Neural cell (in vitro differentiated cells): Measurements from ENCODE around the gene SECISBP2. TPM values are rescaled to one million over a fixed set of nuclear protein-coding genes. Genes with fewer than 3 reads are reported as not detected.

Experiments
- H2AFZ ChIP-seq: fragments of 200-600, 300-800 bp; sonication (generic), shearing (Covaris generic); 2 replicates; pipeline ENCODE4 v1.6.0; 2014; ENCODE audit warnings: low read depth, mild to moderate bottlenecking, antibody characterized with exemption, low read length, moderate library complexity
- H3F3A ChIP-seq: fragments of 200-600 bp; shearing (Covaris generic); 2 replicates; pipeline ENCODE4 v1.6.1; 2016; ENCODE audit warnings: mild to moderate bottlenecking, moderate library complexity, mixed read lengths, antibody characterized with exemption, low read length; ENCODE audit not compliant: insufficient read depth, poor library complexity, severe bottlenecking
- H3K27ac ChIP-seq: fragments of 200-600, 300-800 bp; sonication (generic), shearing (Covaris generic); 2 replicates; pipeline ENCODE4 v1.5.1; 2014; ENCODE audit warnings: mild to moderate bottlenecking, low read length, moderate library complexity
- H3K27me3 ChIP-seq: fragments of 300-800, 200-600 bp; sonication (generic), shearing (Covaris generic); 2 replicates; pipeline ENCODE4 v1.6.0; 2014; ENCODE audit warnings: mild to moderate bottlenecking, low read depth, low read length, moderate library complexity; ENCODE audit not compliant: insufficient read depth
- H3K36me3 ChIP-seq: fragments of 300-800, 200-600 bp; sonication (generic), shearing (Covaris generic); 2 replicates; pipeline ENCODE4 v1.5.1; 2014; ENCODE audit warnings: mild to moderate bottlenecking, antibody characterized with exemption, low read length, moderate library complexity; ENCODE audit not compliant: insufficient read depth
- H3K4me2 ChIP-seq: fragments of 300-800, 200-600 bp; sonication (generic), shearing (Covaris generic); 2 replicates; pipeline ENCODE4 v1.6.0; 2014; ENCODE audit warnings: mild to moderate bottlenecking, low read length
- H3K4me3 ChIP-seq: fragments of 300-800, 200-600 bp; sonication (generic), shearing (Covaris generic); 2 replicates; pipeline ENCODE4 v1.5.1; 2014; ENCODE audit warnings: mild to moderate bottlenecking, low read length, moderate library complexity
- H3K79me2 ChIP-seq: fragments of 200-600 bp; shearing (Covaris generic); replicated peaks from 2 replicates; pipeline ENCODE4 v1.6.0; 2014; ENCODE audit warnings: mild to moderate bottlenecking, low read length, moderate library complexity; ENCODE audit not compliant: insufficient read depth
- H3K9ac ChIP-seq: fragments of 300-800, 200-600 bp; sonication (generic), shearing (Covaris generic); 2 replicates; pipeline ENCODE4 v1.6.1; 2016; ENCODE audit warnings: mild to moderate bottlenecking, low read length, mixed read lengths
- H3K9me2 ChIP-seq: fragments of 200-600 bp; shearing (Covaris generic); 2 replicates; pipeline ENCODE4 v1.6.1; 2016; ENCODE audit warnings: mild to moderate bottlenecking, low read length, mixed read lengths; ENCODE audit not compliant: insufficient read depth
- H3K9me3 ChIP-seq: fragments of 200-600, 300-800 bp; sonication (generic), shearing (Covaris generic); 2 replicates; pipeline ENCODE4 v1.6.1; 2016; ENCODE audit warnings: mild to moderate bottlenecking, mixed run types, low read length, moderate library complexity, mixed read lengths
- H4K20me1 ChIP-seq: fragments of 200-600 bp; shearing (Covaris generic); 2 replicates; pipeline ENCODE4 v1.6.1; 2016; ENCODE audit warnings: mild to moderate bottlenecking, mixed run types; ENCODE audit not compliant: insufficient read depth
- EP300 ChIP-seq: fragments of 450-650 bp; conservative IDR thresholded peaks from 2 replicates; pipeline ENCODE4 v1.6.1; 2014; ENCODE audit warnings: antibody characterized with exemption, mild to moderate bottlenecking, moderate library complexity; ENCODE audit not compliant: poor library complexity, severe bottlenecking
- EZH2 ChIP-seq: fragments of 200-600, 300-800 bp; shearing (Covaris generic), sonication (generic); IDR thresholded peaks from 2 replicates; pipeline ENCODE4 v1.6.1; 2014; ENCODE audit warnings: antibody characterized with exemption, low read length, borderline replicate concordance, mild to moderate bottlenecking; ENCODE audit not compliant: insufficient read depth, poor library complexity, severe bottlenecking
- MXI1 ChIP-seq: fragments of 450-650 bp; conservative IDR thresholded peaks from 2 replicates; pipeline ENCODE4 v1.6.1; 2014; ENCODE audit warnings: antibody characterized with exemption, mild to moderate bottlenecking; ENCODE audit not compliant: poor library complexity, severe bottlenecking
- POLR2AphosphoS5 ChIP-seq: IDR thresholded peaks from 2 replicates; pipeline ENCODE4 v1.6.1; 2012
- RAD21 ChIP-seq: fragments of 450-650 bp; conservative IDR thresholded peaks from 2 replicates; pipeline ENCODE4 v1.6.1; 2014; ENCODE audit warnings: antibody characterized with exemption, mild to moderate bottlenecking, moderate library complexity
- SMC3 ChIP-seq: fragments of 450-650 bp; conservative IDR thresholded peaks from 2 replicates; pipeline ENCODE4 v1.6.1; 2014; ENCODE audit warnings: antibody characterized with exemption, mild to moderate bottlenecking, moderate library complexity; ENCODE audit not compliant: poor library complexity
- TAF1 ChIP-seq: IDR thresholded peaks from 2 replicates; pipeline ENCODE4 v1.6.1; 2012; ENCODE audit warnings: low read depth
- polyA plus RNA-seq: library from polyadenylated mRNA; depleted of rRNA; stranded (reverse); fragments of >200 nt; gene quantifications from 2 replicates; pipeline ENCODE4 v1.2.3, GENCODE V29; 2014
- TF ChIP-seq, protein P1 (sequence below): IDR thresholded peaks from 2 replicates; pipeline ENCODE4 v1.6.1; 2012; ENCODE audit warnings: borderline replicate concordance
- TF ChIP-seq, protein P2 (sequence below): fragments of 450-650 bp; IDR thresholded peaks from 2 replicates; pipeline ENCODE4 v1.5.1; 2014; ENCODE audit warnings: antibody characterized with exemption, mild to moderate bottlenecking, moderate library complexity; ENCODE audit not compliant: poor library complexity, severe bottlenecking

Gene SECISBP2
- polyA plus RNA-seq, 1 donor from 2014 or later = 121 TPM

DNA sequence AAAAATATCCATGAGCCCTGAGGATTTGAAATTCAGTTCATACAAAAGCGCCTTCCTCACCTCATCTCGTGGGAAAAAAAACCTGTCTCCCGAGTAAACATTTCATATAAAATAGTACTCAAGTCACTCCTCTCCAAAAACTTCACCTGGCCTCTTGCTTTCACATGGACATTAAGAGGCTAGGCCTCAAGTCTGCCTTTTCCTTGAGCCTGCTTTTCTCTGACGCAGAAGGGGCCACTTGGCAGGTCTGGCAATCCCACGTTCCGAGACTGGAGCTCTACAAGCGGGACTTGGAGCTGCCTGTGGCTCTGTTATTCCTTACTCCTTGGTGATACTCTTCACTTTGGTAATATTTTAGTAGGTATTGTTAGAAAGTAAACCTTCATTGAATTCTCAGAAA lies 34.2 kb upstream of the SECISBP2 start:
- no peaks in the 10 kb centered on the region for H3K36me3 ChIP-seq
- no peak for TF ChIP-seq RAD21
- TF ChIP-seq MXI1 = no peak
- TF ChIP-seq, protein P1, sequence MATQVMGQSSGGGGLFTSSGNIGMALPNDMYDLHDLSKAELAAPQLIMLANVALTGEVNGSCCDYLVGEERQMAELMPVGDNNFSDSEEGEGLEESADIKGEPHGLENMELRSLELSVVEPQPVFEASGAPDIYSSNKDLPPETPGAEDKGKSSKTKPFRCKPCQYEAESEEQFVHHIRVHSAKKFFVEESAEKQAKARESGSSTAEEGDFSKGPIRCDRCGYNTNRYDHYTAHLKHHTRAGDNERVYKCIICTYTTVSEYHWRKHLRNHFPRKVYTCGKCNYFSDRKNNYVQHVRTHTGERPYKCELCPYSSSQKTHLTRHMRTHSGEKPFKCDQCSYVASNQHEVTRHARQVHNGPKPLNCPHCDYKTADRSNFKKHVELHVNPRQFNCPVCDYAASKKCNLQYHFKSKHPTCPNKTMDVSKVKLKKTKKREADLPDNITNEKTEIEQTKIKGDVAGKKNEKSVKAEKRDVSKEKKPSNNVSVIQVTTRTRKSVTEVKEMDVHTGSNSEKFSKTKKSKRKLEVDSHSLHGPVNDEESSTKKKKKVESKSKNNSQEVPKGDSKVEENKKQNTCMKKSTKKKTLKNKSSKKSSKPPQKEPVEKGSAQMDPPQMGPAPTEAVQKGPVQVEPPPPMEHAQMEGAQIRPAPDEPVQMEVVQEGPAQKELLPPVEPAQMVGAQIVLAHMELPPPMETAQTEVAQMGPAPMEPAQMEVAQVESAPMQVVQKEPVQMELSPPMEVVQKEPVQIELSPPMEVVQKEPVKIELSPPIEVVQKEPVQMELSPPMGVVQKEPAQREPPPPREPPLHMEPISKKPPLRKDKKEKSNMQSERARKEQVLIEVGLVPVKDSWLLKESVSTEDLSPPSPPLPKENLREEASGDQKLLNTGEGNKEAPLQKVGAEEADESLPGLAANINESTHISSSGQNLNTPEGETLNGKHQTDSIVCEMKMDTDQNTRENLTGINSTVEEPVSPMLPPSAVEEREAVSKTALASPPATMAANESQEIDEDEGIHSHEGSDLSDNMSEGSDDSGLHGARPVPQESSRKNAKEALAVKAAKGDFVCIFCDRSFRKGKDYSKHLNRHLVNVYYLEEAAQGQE = no peak
- TF ChIP-seq, protein P2, sequence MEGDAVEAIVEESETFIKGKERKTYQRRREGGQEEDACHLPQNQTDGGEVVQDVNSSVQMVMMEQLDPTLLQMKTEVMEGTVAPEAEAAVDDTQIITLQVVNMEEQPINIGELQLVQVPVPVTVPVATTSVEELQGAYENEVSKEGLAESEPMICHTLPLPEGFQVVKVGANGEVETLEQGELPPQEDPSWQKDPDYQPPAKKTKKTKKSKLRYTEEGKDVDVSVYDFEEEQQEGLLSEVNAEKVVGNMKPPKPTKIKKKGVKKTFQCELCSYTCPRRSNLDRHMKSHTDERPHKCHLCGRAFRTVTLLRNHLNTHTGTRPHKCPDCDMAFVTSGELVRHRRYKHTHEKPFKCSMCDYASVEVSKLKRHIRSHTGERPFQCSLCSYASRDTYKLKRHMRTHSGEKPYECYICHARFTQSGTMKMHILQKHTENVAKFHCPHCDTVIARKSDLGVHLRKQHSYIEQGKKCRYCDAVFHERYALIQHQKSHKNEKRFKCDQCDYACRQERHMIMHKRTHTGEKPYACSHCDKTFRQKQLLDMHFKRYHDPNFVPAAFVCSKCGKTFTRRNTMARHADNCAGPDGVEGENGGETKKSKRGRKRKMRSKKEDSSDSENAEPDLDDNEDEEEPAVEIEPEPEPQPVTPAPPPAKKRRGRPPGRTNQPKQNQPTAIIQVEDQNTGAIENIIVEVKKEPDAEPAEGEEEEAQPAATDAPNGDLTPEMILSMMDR = no peak
- TF ChIP-seq EZH2 = no peak
- no peaks in the 10 kb centered on the region for H4K20me1 ChIP-seq
- H3K9me3 ChIP-seq = no peaks in the 10 kb centered on the region
- H3K27ac ChIP-seq = no peak overlapping the region
- no peak overlapping the region for H3K4me3 ChIP-seq
- no peaks in the 10 kb centered on the region for H3F3A ChIP-seq
- H3K9me2 ChIP-seq = no peaks in the 10 kb centered on the region
- H2AFZ ChIP-seq = no peak overlapping the region
- H3K27me3 ChIP-seq = no peaks in the 10 kb centered on the region
- no peaks in the 10 kb centered on the region for H3K79me2 ChIP-seq
- H3K9ac ChIP-seq = no peak overlapping the region
- H3K4me2 ChIP-seq = no peak overlapping the region

DNA sequence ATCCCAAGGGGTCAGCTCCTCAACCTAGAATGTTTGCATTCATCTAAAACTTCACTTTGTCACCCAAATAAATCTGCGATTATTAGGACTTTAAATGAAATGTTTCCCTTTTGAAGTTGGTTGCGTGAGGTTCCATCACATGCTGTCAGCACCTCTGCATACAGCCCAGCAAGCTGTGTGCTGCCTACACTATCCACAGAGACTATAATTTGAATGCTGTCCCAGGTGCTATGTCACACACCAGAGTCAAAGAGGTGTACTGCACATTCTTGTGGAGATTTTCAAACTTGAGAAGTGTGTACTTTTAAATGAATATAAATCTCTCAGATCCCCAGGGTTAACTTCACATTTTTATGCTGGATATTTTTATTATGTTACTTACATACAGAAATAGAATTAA lies 26.6 kb upstream of the SECISBP2 start:
- H3K9ac ChIP-seq = no peak overlapping the region
- no peak overlapping the region for H3K4me2 ChIP-seq
- H2AFZ ChIP-seq = no peak overlapping the region
- H3K9me2 ChIP-seq = no peaks in the 10 kb centered on the region
- H3K9me3 ChIP-seq = no peaks in the 10 kb centered on the region
- no peaks in the 10 kb centered on the region for H3K79me2 ChIP-seq
- H4K20me1 ChIP-seq = no peaks in the 10 kb centered on the region
- TF ChIP-seq TAF1 (no peak), SMC3 (no peak), POLR2AphosphoS5 (no peak), RAD21 (no peak), EZH2 (no peak), MXI1 (no peak), EP300 (no peak)
- TF ChIP-seq, protein P1 = no peak
- TF ChIP-seq, protein P2 = no peak
- no peak overlapping the region for H3K27ac ChIP-seq
- H3F3A ChIP-seq = no peaks in the 10 kb centered on the region
- H3K4me3 ChIP-seq = no peak overlapping the region
- H3K36me3 ChIP-seq = no peaks in the 10 kb centered on the region
- no peaks in the 10 kb centered on the region for H3K27me3 ChIP-seq
